Gastrocnemius medialis (tissue), 4 donors: ENCODE data around the gene RHOB. TPM values are rescaled to one million over a fixed set of nuclear protein-coding genes. Genes with fewer than 3 reads are reported as not detected.

Source experiments
- ATAC-seq, 2 donors: fragments of 150-250 bp; one replicate each; pipeline ENCODE4 v1.9.1; 2016
- DNase-seq, 2 donors: peaks; one replicate each; pipeline ENCODE4 v3.0.0-alpha.2; 2019
- H3K27ac ChIP-seq, 4 donors: fragments of 200-600 bp; sonication (generic); 1 replicate in 1 of 4; 2 replicates in 3 of 4; pipeline ENCODE4 v1.5.1; 2016 to 2018; ENCODE audit warnings: mild to moderate bottlenecking in 2 of 4, moderate library complexity in 1 of 4
- H3K27me3 ChIP-seq, 3 donors: fragments of 200-600 bp; sonication (generic) in 2 of 3; 1 replicate in 1 of 3; 2 replicates in 2 of 3; pipeline versions ENCODE4 v1.5.1 to v1.6.0; 2016 to 2019; ENCODE audit warnings: mild to moderate bottlenecking in 1 of 3, moderate library complexity in 1 of 3
- H3K36me3 ChIP-seq, 2 donors: fragments of 200-600 bp; sonication (generic) in 1 of 2; one replicate each; pipeline ENCODE4 v1.5.1; 2017 to 2018
- H3K4me1 ChIP-seq, 2 donors: fragments of 200-600 bp; sonication (generic) in 1 of 2; one replicate each; pipeline ENCODE4 v1.5.1; 2016 to 2017; ENCODE audit warnings: mild to moderate bottlenecking in 2 of 2
- H3K4me3 ChIP-seq, 4 donors: fragments of 200-600 bp; sonication (generic) in 3 of 4; 1 replicate in 1 of 4; 2 replicates in 3 of 4; pipeline ENCODE4 v1.5.1; 2016 to 2019; ENCODE audit warnings: mild to moderate bottlenecking in 2 of 4
- H3K9me3 ChIP-seq, 3 donors: fragments of 200-600 bp; sonication (generic) in 2 of 3; 1 replicate in 1 of 3; 2 replicates in 2 of 3; pipeline ENCODE4 v1.5.1; 2016 to 2019
- POLR2A ChIP-seq, 2 donors: fragments of 450-650 bp; IDR thresholded peaks; one replicate each; pipeline ENCODE4 v1.6.1; 2017; ENCODE audit warnings: antibody characterized with exemption in 2 of 2, mild to moderate bottlenecking in 2 of 2, moderate library complexity in 2 of 2
- in situ Hi-C, 4 donors: fragments of 200-750 bp; cut with MboI; loops; one replicate each; pipeline versions ENCODE4 v1.15.0 to v1.8.0; 2017; ENCODE audit warnings: low sequenced_read_pairs in 4 of 4
- intact Hi-C: fragments of 100-400 bp; cut with DNase I; formaldehyde crosslinking; loops from one replicate; pipeline ENCODE4 v1.15.1; 2023; ENCODE audit warnings: low total_unique reads
- total RNA-seq, 4 donors: library from RNA; depleted of rRNA; stranded (reverse); fragments of >200 nt; gene quantifications; one replicate each; pipeline versions ENCODE4 v1.1.0 to v1.2.3, GENCODE V29; 2016
- TF ChIP-seq, protein P1 (sequence below), 5 experiments: fragments of 450-650 bp in 3 of 5; fragments of 200-600 bp in 2 of 5; sonication (generic) in 2 of 5; IDR thresholded peaks in 4 of 5; conservative IDR thresholded peaks in 1 of 5; 1 replicate in 4 of 5; 2 replicates in 1 of 5; pipeline ENCODE4 v1.5.1; 2016 to 2019; ENCODE audit warnings: antibody characterized with exemption in 5 of 5, mild to moderate bottlenecking in 3 of 5, moderate library complexity in 3 of 5

RHOB gene
- total RNA-seq, 4 donors from 2014 or later: 696 to 1,267 (median 1,094) TPM

DNA sequence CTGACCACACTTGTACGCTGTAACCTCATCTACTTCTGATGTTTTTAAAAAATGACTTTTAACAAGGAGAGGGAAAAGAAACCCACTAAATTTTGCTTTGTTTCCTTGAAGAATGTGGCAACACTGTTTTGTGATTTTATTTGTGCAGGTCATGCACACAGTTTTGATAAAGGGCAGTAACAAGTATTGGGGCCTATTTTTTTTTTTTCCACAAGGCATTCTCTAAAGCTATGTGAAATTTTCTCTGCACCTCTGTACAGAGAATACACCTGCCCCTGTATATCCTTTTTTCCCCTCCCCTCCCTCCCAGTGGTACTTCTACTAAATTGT, 2.1 kb downstream of the RHOB start:
- Histone ChIP-seq H3K36me3 (peaks cover 0 to 20% of the 10 kb centered on the region in 2 donors), H3K27me3 (no peaks in the 10 kb centered on the region), H3K9me3 (no peaks in the 10 kb centered on the region), H3K4me3 (peak overlapping the region; percentile 86 to 99 (median 94)), H3K4me1 (peaks cover 15% of the 10 kb centered on the region in 2 donors), H3K27ac (peak overlapping the region; percentile 87 to 96 (median 91))
- in situ Hi-C loops (loop anchor here in 2 of 4 donors (10.0 to 25.0 kb wide), 2 partner anchors 96 to 513 kb away; no protein-coding TSS in a partner anchor), intact Hi-C loops (loop anchor here (5.0 kb wide), 2 partner anchors 168 to 1402 kb away; no protein-coding TSS in a partner anchor)
- no peak for DNase-seq
- TF ChIP-seq POLR2A (IDR thresholded peaks at IDR 0.05): no peak
- TF ChIP-seq, protein P1, sequence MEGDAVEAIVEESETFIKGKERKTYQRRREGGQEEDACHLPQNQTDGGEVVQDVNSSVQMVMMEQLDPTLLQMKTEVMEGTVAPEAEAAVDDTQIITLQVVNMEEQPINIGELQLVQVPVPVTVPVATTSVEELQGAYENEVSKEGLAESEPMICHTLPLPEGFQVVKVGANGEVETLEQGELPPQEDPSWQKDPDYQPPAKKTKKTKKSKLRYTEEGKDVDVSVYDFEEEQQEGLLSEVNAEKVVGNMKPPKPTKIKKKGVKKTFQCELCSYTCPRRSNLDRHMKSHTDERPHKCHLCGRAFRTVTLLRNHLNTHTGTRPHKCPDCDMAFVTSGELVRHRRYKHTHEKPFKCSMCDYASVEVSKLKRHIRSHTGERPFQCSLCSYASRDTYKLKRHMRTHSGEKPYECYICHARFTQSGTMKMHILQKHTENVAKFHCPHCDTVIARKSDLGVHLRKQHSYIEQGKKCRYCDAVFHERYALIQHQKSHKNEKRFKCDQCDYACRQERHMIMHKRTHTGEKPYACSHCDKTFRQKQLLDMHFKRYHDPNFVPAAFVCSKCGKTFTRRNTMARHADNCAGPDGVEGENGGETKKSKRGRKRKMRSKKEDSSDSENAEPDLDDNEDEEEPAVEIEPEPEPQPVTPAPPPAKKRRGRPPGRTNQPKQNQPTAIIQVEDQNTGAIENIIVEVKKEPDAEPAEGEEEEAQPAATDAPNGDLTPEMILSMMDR (IDR thresholded peaks at IDR 0.05 in 4 of 5, conservative IDR thresholded peaks at IDR 0.05 in 1 of 5): no peak
- ATAC-seq: no peak

DNA sequence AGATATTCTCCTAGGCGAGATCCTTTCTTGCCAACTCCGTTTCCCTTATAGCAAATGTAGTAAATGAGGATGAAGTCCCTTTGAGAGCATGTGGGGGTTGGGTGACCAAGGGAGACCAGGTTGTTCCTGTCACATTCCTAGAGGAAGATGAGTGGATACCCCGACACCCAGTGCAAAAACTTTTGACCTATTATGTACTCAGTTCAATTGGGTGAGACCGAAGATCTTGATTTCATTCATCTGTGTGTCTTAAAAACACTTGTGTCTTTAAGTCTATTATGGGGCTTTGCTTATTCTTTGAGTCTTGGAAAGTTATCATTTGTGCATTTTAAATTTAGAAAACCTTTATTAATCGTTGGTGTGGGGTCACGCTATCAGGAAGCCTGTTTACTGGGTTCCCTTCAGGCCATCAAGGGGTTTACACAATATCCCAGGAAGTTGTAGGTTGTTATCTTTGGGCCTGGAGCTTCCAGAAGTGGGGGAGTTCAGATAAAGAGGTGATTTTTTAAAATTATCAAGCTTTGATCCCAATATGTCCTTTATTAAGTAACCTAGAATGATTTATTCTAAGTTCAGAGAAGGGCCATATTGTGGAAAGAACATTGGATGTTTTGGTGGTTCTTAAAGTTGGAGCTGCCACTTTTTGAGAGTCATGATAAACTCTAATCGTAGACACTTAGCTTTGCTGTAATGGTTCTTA, 2.8 kb downstream of the RHOB start:
- intact Hi-C loops: loop anchor here (5.0 kb wide), 3 partner anchors 43 to 1402 kb away; no protein-coding TSS in a partner anchor
- ATAC-seq: no peak
- no peaks in the 10 kb centered on the region for H3K9me3 ChIP-seq
- TF ChIP-seq, protein P1 (IDR thresholded peaks at IDR 0.05 in 4 of 5, conservative IDR thresholded peaks at IDR 0.05 in 1 of 5): peak in 1 of 5 experiments; percentile 16
- TF ChIP-seq POLR2A (IDR thresholded peaks at IDR 0.05): no peak
- H3K4me3 ChIP-seq: peak overlapping the region; percentile 86 to 99 (median 94)
- in situ Hi-C loops: loop anchor here (10.0 to 25.0 kb wide), 3 partner anchors 75 to 513 kb away; no protein-coding TSS in a partner anchor
- H3K36me3 ChIP-seq: peaks cover 0 to 20% of the 10 kb centered on the region in 2 donors
- H3K27ac ChIP-seq: peak overlapping the region; percentile 87 to 96 (median 91)
- peaks cover 12 to 15% of the 10 kb centered on the region in 2 donors for H3K4me1 ChIP-seq
- peak in 1 of 2 donors; percentile 46 for DNase-seq
- H3K27me3 ChIP-seq: no peaks in the 10 kb centered on the region

DNA sequence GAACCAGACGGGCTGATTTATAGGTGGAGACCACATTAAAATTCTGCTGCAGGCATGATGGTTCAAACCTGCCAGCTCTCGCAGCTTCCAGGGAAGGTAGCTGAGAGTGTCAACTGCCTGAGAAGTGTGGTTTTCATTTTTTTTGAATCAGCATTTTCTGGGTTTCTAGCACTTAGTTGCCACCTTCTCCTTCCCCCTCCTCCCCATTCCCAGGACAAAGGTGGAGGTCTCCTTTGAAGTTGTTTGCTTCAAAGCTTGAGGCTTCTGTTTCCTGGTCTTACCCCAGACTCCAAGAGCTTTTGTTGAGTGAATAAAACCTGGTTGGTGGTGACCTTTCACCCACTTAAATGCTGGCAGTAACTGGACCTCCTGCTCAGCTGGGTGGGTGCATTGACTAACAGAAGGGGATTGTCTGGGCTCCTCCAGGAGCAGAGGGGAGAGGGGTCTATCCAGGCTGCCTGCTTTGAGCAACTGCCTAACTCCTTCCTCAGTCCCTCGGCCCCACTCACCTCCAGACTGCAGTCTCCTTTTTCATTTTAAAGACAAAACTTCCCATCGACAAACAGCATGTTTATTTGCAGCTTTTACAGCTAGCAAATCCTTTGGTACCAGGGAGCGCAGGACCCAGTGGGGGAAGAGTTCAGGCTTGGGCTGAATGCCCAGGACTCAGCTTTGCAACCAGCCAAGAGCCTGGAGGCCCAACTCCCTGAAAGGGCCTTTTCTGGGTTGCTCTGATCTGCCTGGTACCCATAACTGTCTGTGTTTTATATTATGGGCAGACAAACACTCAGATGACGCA, 3.5 kb downstream of the RHOB start:
- H3K9me3 ChIP-seq: no peaks in the 10 kb centered on the region
- intact Hi-C loops: loop anchor here (5.0 kb wide), 1 partner anchor 42 kb away; no protein-coding TSS in a partner anchor
- TF ChIP-seq, protein P1 (IDR thresholded peaks at IDR 0.05 in 4 of 5, conservative IDR thresholded peaks at IDR 0.05 in 1 of 5): no peak
- peak; percentile 11 to 52 for TF ChIP-seq POLR2A (IDR thresholded peaks at IDR 0.05)
- peaks cover 12 to 15% of the 10 kb centered on the region in 2 donors for H3K4me1 ChIP-seq
- DNase-seq (peak; percentile 69 to 75), ATAC-seq (peak; percentile 22 to 23)
- H3K4me3 ChIP-seq: peak overlapping the region; percentile 86 to 99 (median 94)
- peak overlapping the region; percentile 87 to 96 (median 91) for H3K27ac ChIP-seq
- H3K36me3 ChIP-seq: peaks cover 0 to 20% of the 10 kb centered on the region in 2 donors
- in situ Hi-C loops: loop anchor here in 2 of 4 donors (10.0 kb wide), 1 partner anchor 74 kb away; no protein-coding TSS in a partner anchor
- no peaks in the 10 kb centered on the region for H3K27me3 ChIP-seq

DNA sequence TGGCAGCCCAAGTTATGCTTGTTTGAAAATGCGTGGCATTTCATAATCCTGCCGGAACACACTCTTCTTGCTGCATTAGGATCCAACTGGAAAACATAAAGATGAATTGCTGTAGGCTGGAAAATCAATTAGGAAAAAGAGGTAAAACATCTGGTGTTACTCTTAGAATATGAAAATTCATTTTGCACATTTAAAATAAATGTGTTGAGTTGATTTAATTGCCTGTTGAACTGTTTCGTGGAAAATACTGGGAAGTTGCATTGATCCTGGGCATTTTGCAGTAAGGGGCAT, 4.1 kb downstream of the RHOB start:
- Histone ChIP-seq H3K36me3 (peaks cover 0 to 20% of the 10 kb centered on the region in 2 donors), H3K9me3 (no peaks in the 10 kb centered on the region), H3K27me3 (no peaks in the 10 kb centered on the region), H3K4me3 (peak overlapping the region in 2 of 4 donors; percentile 86 to 99), H3K27ac (peak overlapping the region; percentile 87 to 96 (median 91)), H3K4me1 (peaks cover 12 to 15% of the 10 kb centered on the region in 2 donors)
- no peak for ATAC-seq
- TF ChIP-seq, protein P1 (IDR thresholded peaks at IDR 0.05 in 4 of 5, conservative IDR thresholded peaks at IDR 0.05 in 1 of 5): no peak
- TF ChIP-seq POLR2A (IDR thresholded peaks at IDR 0.05): no peak
- no peak for DNase-seq
- intact Hi-C loops (loop anchor here (5.0 kb wide), 1 partner anchor 41 kb away; no protein-coding TSS in a partner anchor), in situ Hi-C loops (loop anchor here in 2 of 4 donors (10.0 kb wide), 1 partner anchor 74 kb away; no protein-coding TSS in a partner anchor)
